WERI-Rb-1 (cell line): ENCODE results near the gene MON2.

Source experiments
- DNase-seq: peaks from one replicate; pipeline ENCODE4 v3.0.0-alpha.2; 2020
- H3K27ac ChIP-seq: fragments of 250-450 bp; sonication (Bioruptor Pico); 2 replicates; pipeline ENCODE4 v1.5.1; 2020; ENCODE audit warnings: mild to moderate bottlenecking, moderate library complexity
- H3K27me3 ChIP-seq: fragments of 250-450 bp; sonication (Bioruptor Pico); 2 replicates; pipeline ENCODE4 v1.5.1; 2021; ENCODE audit warnings: mild to moderate bottlenecking, low read depth, moderate library complexity; ENCODE audit not compliant: insufficient read depth, severe bottlenecking
- H3K36me3 ChIP-seq: fragments of 250-450 bp; sonication (Bioruptor Pico); 2 replicates; pipeline ENCODE4 v1.5.1; 2020; ENCODE audit warnings: mild to moderate bottlenecking, moderate library complexity
- H3K4me3 ChIP-seq: 2 replicates; pipeline ENCODE4 v1.5.1; 2011; ENCODE audit warnings: low read depth, mild to moderate bottlenecking, control low read depth, low read length
- H3K9me3 ChIP-seq: fragments of 250-450 bp; sonication (Bioruptor Pico); 2 replicates; pipeline ENCODE4 v1.5.1; 2021; ENCODE audit warnings: mild to moderate bottlenecking, moderate library complexity; ENCODE audit not compliant: severe bottlenecking
- TF ChIP-seq, protein P1 (sequence below): IDR thresholded peaks from 2 replicates; pipeline ENCODE4 v1.5.1; 2011; ENCODE audit warnings: low read depth, mild to moderate bottlenecking, control low read depth, inconsistent platforms, low read length

MON2 gene, protein sequence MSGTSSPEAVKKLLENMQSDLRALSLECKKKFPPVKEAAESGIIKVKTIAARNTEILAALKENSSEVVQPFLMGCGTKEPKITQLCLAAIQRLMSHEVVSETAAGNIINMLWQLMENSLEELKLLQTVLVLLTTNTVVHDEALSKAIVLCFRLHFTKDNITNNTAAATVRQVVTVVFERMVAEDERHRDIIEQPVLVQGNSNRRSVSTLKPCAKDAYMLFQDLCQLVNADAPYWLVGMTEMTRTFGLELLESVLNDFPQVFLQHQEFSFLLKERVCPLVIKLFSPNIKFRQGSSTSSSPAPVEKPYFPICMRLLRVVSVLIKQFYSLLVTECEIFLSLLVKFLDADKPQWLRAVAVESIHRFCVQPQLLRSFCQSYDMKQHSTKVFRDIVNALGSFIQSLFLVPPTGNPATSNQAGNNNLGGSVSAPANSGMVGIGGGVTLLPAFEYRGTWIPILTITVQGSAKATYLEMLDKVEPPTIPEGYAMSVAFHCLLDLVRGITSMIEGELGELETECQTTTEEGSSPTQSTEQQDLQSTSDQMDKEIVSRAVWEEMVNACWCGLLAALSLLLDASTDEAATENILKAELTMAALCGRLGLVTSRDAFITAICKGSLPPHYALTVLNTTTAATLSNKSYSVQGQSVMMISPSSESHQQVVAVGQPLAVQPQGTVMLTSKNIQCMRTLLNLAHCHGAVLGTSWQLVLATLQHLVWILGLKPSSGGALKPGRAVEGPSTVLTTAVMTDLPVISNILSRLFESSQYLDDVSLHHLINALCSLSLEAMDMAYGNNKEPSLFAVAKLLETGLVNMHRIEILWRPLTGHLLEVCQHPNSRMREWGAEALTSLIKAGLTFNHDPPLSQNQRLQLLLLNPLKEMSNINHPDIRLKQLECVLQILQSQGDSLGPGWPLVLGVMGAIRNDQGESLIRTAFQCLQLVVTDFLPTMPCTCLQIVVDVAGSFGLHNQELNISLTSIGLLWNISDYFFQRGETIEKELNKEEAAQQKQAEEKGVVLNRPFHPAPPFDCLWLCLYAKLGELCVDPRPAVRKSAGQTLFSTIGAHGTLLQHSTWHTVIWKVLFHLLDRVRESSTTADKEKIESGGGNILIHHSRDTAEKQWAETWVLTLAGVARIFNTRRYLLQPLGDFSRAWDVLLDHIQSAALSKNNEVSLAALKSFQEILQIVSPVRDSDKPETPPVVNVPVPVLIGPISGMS (N-terminal part only)

DNA sequence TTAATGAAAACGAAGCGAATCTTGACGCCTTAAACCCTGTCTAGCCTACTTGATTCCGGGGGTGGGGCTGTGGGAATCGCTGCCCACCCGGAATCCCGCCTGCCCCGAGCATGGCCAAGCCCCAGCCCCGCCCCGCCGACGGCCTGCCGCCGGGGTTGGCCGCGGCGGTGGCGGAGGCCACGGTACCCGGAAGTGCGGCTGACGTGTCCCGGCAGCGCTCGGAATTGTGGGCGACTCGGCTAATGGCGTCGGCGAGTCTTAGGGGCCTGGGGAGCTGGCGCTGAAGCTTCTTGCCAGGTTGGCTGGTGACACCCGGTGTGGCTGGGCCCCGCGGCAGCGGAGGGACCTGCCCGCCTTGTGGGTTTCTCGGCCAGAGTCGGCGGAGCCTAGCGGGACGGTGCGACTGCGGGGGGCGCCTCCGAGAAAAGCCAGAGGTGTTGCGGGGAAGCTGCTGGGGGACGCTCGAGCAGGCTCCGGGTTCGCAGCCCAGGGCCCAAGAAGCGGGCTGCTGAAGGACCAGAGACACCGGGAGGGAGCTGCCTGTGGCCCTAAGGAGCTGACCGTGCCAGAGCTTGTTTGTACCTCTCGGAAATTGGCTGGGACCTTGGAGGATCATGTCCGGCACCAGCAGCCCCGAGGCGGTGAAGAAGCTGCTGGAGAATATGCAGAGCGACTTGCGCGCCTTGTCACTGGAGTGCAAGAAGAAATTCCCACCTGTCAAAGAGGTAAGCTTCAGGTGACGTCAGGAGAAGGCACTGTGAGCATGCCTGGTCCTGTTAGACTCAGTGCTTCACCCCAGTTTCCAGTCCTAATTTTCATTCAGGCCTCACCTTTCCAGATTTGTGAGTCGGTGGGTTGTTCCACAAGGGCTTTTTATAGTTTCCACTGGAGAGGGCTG, at the start of gene MON2:
Gene MON2 (plus strand): TSS at position 233 of the 898 bp plus-strand sequence. CDS start 382 bp downstream, at position 615.
- DNase-seq = peak; percentile 89
- peak within 1 kb of the TSS; percentile 92 for H3K4me3 ChIP-seq
- H3K9me3 ChIP-seq = peaks cover 6% of the 10 kb centered on the region
- peak within 1 kb of the TSS; percentile 84 for H3K27ac ChIP-seq
- TF ChIP-seq, protein P1, sequence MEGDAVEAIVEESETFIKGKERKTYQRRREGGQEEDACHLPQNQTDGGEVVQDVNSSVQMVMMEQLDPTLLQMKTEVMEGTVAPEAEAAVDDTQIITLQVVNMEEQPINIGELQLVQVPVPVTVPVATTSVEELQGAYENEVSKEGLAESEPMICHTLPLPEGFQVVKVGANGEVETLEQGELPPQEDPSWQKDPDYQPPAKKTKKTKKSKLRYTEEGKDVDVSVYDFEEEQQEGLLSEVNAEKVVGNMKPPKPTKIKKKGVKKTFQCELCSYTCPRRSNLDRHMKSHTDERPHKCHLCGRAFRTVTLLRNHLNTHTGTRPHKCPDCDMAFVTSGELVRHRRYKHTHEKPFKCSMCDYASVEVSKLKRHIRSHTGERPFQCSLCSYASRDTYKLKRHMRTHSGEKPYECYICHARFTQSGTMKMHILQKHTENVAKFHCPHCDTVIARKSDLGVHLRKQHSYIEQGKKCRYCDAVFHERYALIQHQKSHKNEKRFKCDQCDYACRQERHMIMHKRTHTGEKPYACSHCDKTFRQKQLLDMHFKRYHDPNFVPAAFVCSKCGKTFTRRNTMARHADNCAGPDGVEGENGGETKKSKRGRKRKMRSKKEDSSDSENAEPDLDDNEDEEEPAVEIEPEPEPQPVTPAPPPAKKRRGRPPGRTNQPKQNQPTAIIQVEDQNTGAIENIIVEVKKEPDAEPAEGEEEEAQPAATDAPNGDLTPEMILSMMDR = no peak
- H3K27me3 ChIP-seq = no peaks in the 10 kb centered on the region
- peaks cover 8% of the 10 kb centered on the region for H3K36me3 ChIP-seq

DNA sequence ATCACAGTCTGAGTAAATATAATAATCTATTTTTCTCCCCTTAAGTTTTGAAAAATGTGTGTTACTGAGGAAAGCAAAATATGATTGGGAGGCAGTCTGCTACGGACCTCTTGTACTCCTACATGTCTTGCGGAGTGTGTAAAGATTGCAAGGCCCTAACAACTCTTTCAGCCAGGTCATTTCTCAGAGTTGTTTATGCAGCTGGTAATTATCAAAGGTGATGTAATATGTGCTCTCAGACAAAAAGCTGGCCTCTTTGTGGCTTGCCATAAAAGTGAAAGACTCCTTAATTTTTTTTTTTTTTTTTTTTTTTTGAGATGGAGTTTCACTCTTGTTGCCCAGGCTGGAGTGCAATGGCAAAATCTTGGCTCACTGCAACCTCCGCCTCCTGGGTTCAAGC, 40.5 kb upstream of the MON2 start:
- Histone ChIP-seq H3K4me3 (no peak overlapping the region), H3K27ac (no peak overlapping the region), H3K27me3 (no peaks in the 10 kb centered on the region), H3K36me3 (no peaks in the 10 kb centered on the region), H3K9me3 (no peaks in the 10 kb centered on the region)
- no peak for DNase-seq
- TF ChIP-seq, protein P1 = no peak

DNA sequence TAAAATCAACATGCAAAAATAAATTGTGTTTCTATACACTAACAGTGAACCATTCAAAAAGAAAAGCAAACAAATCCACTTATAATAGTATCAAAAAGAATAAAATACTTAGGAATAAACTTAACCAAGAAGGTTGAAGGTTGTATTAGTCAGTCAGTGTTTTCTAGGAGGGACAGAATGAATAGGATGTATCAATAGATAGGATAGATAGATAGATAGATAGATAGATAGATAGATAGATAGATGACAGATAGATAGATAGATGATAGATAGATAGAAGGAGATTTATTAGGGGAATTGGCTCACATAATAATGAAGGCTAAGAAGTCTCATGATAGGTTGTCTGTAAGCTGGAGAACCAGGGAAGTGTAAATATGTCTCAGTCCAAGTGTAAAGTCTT, 37.2 kb upstream of the MON2 start:
- Histone ChIP-seq H3K27me3 (no peaks in the 10 kb centered on the region), H3K27ac (no peak overlapping the region), H3K9me3 (no peaks in the 10 kb centered on the region), H3K4me3 (no peak overlapping the region), H3K36me3 (no peaks in the 10 kb centered on the region)
- TF ChIP-seq, protein P1 = no peak
- DNase-seq = no peak

DNA sequence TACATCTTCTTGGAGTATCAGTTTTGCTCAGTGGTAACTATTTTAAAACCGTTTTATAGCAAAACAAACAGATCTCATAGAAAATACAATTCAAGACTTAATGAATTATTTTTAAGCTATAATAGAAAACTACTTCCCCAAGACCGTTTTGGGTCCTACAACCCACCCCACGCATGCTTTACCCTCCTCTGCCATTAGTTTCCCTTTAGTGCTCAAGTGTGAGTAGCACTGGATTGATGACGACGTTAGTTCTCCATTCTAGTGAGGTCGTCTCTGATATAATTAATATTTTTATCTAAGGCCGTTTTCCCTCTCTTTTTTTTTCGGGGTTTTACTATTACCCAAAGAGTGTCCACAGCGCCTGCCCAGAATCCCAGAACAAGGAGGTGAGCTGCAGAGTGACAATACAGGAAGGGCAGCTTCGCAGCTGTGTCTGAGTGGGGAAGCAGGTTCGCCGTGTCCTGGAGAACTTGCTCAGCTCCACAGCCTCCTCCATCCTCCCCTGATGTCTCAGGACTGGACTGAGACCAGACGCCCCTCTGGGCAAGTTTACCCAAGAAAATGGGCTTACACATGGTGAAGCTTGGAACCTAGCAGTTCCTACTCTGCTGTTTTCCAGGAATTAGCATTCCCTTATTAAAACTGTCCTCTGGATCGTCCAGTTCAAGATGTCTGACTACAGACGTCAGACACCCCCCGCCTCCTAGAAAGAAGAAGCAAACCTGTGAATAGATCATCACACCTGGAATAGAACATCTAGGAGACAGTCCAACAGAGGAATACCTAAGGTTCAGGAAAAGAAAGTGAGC, 31.9 kb upstream of the MON2 start:
- no peaks in the 10 kb centered on the region for H3K36me3 ChIP-seq
- DNase-seq = peak; percentile 9
- no peaks in the 10 kb centered on the region for H3K27me3 ChIP-seq
- H3K9me3 ChIP-seq = no peaks in the 10 kb centered on the region
- TF ChIP-seq, protein P1 = no peak
- peak overlapping the region; percentile 43 for H3K4me3 ChIP-seq
- no peak overlapping the region for H3K27ac ChIP-seq
